ENCODE measurements around the gene FHL1. TPM values are rescaled to one million over a fixed set of nuclear protein-coding genes. Genes with fewer than 3 reads are reported as not detected.

FHL1 gene
- total RNA-seq, 1 donor from 2014 or later: 15.5 TPM

DNA sequence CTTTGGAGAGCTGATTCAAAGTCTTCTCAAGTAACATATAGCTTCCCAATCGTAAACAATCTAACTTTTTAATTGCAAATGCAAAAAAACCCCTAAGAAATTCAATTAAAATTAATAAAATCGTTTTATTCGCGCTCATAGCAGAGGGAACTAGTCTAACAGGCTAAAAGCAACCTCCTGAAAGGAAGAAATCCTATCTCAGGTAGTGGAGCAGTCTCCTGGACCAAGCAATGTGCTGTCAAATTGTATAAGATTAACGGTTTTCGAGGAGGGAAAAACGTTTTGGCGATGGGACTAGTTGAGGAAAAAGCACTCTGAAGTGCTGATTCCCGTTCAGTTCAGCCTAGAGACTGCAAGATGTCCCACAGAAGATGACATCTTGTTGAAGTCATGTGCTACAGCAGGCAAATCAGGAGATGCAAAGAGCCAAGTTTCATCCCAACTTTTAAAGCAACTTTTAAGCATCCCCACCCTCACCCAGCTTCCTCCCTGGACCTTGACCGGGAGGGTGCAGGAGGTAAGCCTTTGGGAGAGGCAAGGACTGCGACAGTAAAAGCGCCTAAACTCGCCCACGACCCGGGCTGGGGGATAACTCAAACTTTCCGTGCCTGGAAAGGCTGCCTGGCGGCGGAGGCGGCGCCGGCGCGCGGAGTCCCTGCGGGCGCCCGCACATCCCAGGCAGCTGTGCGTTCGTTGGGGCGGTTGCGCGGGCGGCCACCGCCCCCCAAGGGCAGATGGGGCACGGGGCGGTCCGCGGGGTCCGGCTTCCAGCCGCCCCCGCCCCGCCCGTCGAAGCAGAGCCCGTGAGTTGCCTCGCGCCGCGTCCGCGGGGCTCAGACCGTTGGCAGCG, 103.1 kb downstream of the FHL1 start:
- DNase-seq (ENCODE audit: low read depth): no peak
- H3K4me3 ChIP-seq (ENCODE audit: low read depth, low read length): peak overlapping the region; percentile 70
- no peak for TF ChIP-seq CTCF (conservative IDR thresholded peaks at IDR 0.05; ENCODE audit: low read depth, low read length)

- TF ChIP-seq CTCF (conservative IDR thresholded peaks at IDR 0.05; ENCODE audit: low read depth, low read length): no peak
- H3K4me3 ChIP-seq (ENCODE audit: low read depth, low read length): peak within 1 kb of the TSS; percentile 70
- DNase-seq (ENCODE audit: low read depth): no peak
Measured at GRCh38 chrX:136251041-136251991, 104.0 kb downstream of the FHL1 start, which contains the start of gene MAP7D3. Gene MAP7D3, minus strand, starts transcription at chrX:136251400. Its CDS starts 42 bp downstream, at chrX:136251358.

DNA sequence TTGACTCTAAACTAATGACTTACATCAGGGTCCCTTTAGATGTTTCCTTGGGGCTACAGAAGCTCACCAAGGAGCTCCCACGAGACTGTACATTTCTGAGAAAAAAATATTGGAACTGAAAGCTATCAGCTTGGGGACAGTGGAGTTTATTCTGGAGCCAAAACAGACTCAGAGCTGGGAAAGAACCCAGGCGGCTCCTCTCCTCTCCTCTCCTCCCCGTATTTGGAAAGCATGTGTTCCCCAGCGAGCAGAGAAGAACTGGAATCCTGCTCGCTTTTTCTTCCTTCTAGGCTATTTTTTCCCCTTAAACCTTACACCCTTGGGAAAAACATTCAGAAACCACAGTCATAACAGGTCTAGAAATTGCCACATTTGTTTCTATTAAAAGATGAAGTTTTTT, 108.2 kb downstream of the FHL1 start:
- DNase-seq (ENCODE audit: low read depth): no peak
- no peak for TF ChIP-seq CTCF (conservative IDR thresholded peaks at IDR 0.05; ENCODE audit: low read depth, low read length)
- no peak overlapping the region for H3K4me3 ChIP-seq (ENCODE audit: low read depth, low read length)

GRCh38 chrX:136256026-136256425, 108.7 kb downstream of the FHL1 start:
- DNase-seq (ENCODE audit: low read depth): no peak
- no peak overlapping the region for H3K4me3 ChIP-seq (ENCODE audit: low read depth, low read length)
- no peak for TF ChIP-seq CTCF (conservative IDR thresholded peaks at IDR 0.05; ENCODE audit: low read depth, low read length)

- no peak overlapping the region for H3K4me3 ChIP-seq (ENCODE audit: low read depth, low read length)
- TF ChIP-seq CTCF (conservative IDR thresholded peaks at IDR 0.05; ENCODE audit: low read depth, low read length): no peak
- no peak for DNase-seq (ENCODE audit: low read depth)
Measured at GRCh38 chrX:136258951-136259350, 111.6 kb downstream of the FHL1 start.

DNA sequence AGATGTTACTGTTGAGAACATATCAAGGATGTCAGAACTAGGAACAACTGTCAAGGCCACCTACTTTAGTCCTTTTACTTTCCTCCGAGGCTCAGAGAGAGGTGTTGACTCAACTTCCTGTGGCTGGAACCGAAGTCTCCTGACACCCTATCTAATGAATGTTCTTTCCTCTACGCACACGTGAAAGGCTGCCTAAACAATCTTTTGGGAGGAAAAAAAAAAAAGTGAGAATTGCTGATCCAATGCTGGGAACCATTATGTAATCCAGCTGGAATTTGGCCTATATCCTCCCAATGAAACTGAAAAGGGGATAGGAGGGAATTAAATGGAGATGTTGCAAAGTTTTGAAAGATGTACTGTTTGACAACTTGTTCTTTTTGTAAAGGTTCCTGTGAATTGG, 112.2 kb downstream of the FHL1 start:
- DNase-seq (ENCODE audit: low read depth): no peak

More for the DNA sequence above, 112.2 kb downstream of the FHL1 start:
- no peak for TF ChIP-seq CTCF (conservative IDR thresholded peaks at IDR 0.05; ENCODE audit: low read depth, low read length)
- no peak overlapping the region for H3K4me3 ChIP-seq (ENCODE audit: low read depth, low read length)
